ENCODE data around the gene OTULIN.

Gene OTULIN

DNA sequence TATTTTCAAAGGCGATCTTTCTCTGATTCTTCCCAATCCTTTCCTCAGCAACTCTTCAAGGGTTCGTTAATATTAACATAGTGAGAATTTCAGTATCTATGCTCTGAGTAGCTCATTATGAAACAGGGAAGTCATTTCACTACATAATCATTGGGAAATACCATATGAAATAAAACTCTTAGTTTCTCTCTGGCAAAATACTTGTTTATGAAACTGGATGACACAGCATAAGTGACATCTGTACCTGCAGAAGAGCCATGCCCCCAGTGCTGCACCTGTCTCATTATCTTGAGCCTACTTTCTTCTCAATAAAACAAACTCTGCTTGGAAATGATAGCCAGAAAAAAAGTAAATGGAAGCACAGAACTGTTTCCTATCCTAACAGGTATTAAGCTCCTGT lies 33.8 kb upstream of the OTULIN start:
- TF ChIP-seq, protein P1, sequence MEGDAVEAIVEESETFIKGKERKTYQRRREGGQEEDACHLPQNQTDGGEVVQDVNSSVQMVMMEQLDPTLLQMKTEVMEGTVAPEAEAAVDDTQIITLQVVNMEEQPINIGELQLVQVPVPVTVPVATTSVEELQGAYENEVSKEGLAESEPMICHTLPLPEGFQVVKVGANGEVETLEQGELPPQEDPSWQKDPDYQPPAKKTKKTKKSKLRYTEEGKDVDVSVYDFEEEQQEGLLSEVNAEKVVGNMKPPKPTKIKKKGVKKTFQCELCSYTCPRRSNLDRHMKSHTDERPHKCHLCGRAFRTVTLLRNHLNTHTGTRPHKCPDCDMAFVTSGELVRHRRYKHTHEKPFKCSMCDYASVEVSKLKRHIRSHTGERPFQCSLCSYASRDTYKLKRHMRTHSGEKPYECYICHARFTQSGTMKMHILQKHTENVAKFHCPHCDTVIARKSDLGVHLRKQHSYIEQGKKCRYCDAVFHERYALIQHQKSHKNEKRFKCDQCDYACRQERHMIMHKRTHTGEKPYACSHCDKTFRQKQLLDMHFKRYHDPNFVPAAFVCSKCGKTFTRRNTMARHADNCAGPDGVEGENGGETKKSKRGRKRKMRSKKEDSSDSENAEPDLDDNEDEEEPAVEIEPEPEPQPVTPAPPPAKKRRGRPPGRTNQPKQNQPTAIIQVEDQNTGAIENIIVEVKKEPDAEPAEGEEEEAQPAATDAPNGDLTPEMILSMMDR (IDR thresholded peaks at IDR 0.05; ENCODE audit: insufficient read depth, low read length, poor library complexity, severe bottlenecking) = no peak
- Histone ChIP-seq H3K27me3 (replicated peaks; ENCODE audit: control insufficient read depth, insufficient read depth, low read length) (no peaks in the 10 kb centered on the region), H3K4me3 (replicated peaks; ENCODE audit: low read depth, low read length) (no peak overlapping the region), H3K36me3 (ENCODE audit: control insufficient read depth, insufficient read depth, low read length) (no peaks in the 10 kb centered on the region)
- no peak for DNase-seq (ENCODE audit: extremely low read depth, insufficient read length)

DNA sequence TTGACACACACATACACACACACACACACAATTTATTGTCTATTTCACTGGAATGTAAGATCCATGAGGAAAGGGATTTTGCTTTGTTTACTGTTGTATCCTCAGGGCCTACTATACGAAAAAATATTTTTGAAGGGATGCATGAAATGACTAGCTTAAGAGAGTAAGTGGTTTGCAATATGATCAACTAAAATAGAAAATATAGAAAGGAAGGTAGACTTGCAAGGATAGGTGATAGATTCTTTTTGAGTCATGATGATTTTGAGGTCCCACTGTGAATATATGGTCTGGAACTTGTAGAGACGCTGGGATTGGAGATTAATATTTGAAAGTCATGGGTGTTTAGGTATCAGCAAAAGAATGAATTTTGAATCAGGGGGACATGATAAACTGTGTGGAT lies 28.9 kb upstream of the OTULIN start:
- Histone ChIP-seq H3K36me3 (ENCODE audit: control insufficient read depth, insufficient read depth, low read length) (no peaks in the 10 kb centered on the region), H3K27me3 (replicated peaks; ENCODE audit: control insufficient read depth, insufficient read depth, low read length) (no peaks in the 10 kb centered on the region), H3K4me3 (replicated peaks; ENCODE audit: low read depth, low read length) (no peak overlapping the region)
- TF ChIP-seq, protein P1 (IDR thresholded peaks at IDR 0.05; ENCODE audit: insufficient read depth, low read length, poor library complexity, severe bottlenecking) = no peak
- DNase-seq (ENCODE audit: extremely low read depth, insufficient read length) = no peak

DNA sequence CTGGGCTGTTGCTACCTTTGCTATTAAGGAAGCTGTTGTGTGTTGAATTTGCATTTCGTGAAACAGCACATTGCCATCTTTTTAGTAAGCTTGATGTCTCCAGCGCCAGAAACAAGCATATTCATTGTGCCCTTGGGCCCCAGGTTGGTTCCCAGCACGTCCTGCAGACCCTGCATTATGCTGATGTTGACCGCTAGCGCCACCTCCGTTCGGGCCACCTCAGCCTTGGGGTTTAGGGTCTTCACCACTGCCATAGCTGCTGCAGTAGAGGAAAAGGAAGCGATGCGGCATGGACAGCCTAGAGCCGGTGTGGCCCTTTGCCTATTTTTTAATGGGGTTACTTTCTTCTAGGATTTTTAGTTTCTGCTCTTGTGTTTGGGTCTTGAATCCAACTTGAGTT lies 23.8 kb upstream of the OTULIN start:
- no peak for DNase-seq (ENCODE audit: extremely low read depth, insufficient read length)
- no peaks in the 10 kb centered on the region for H3K36me3 ChIP-seq (ENCODE audit: control insufficient read depth, insufficient read depth, low read length)
- no peaks in the 10 kb centered on the region for H3K27me3 ChIP-seq (replicated peaks; ENCODE audit: control insufficient read depth, insufficient read depth, low read length)
- no peak overlapping the region for H3K4me3 ChIP-seq (replicated peaks; ENCODE audit: low read depth, low read length)
- TF ChIP-seq, protein P1 (IDR thresholded peaks at IDR 0.05; ENCODE audit: insufficient read depth, low read length, poor library complexity, severe bottlenecking) = no peak

DNA sequence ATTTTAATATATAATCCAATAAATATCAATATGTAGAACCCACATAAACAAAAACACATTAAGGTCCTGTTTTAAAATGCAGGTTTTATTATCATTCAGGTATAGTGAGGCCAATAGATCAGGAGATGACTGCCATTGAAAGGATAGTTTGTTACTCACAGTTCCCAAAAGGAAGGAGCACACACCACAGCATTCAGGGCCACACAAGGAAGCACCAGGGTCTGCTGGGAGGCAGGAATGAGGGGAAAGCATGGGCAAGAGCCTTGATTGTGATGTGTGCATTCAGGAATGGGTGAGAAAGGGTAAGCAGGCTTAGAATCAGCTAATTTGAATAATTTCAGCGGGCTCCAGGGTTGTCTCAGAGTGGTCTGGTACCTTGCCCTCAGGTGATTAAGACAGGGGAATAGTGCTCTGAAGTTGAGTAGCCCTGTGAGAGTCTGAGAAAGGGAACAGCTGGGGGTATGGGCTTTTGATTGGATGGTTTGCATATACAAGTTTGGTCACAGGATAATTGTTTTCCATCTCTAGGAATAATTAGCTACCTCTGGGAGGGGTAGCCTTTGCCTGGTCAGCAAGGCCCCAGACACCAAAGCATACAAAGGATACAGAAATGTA lies 19.8 kb upstream of the OTULIN start:
- Histone ChIP-seq H3K4me3 (replicated peaks; ENCODE audit: low read depth, low read length) (no peak overlapping the region), H3K27me3 (replicated peaks; ENCODE audit: control insufficient read depth, insufficient read depth, low read length) (no peaks in the 10 kb centered on the region), H3K36me3 (ENCODE audit: control insufficient read depth, insufficient read depth, low read length) (no peaks in the 10 kb centered on the region)
- TF ChIP-seq, protein P1 (IDR thresholded peaks at IDR 0.05; ENCODE audit: insufficient read depth, low read length, poor library complexity, severe bottlenecking) = no peak
- DNase-seq (ENCODE audit: extremely low read depth, insufficient read length) = no peak

DNA sequence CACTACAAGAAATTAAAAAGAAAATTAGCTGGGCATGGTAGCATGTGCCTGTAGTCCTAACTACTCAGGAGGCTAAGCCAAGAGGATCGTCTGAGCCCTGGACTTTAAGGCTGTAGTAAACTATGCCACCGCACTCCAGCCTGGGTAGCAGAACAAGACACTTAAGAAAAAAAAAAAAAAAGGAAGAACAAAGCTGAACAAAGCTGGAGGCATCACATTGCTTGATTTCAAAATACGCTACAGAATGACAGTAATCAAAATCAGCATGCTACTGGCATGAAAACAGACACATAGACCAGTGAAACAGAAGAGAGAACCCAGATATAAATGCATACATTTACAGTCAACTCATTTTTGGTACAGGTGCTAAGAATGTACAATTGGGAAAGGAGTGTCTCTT lies 14.5 kb upstream of the OTULIN start:
- no peak for DNase-seq (ENCODE audit: extremely low read depth, insufficient read length)
- TF ChIP-seq, protein P1 (IDR thresholded peaks at IDR 0.05; ENCODE audit: insufficient read depth, low read length, poor library complexity, severe bottlenecking) = no peak
- Histone ChIP-seq H3K4me3 (replicated peaks; ENCODE audit: low read depth, low read length) (no peak overlapping the region), H3K36me3 (ENCODE audit: control insufficient read depth, insufficient read depth, low read length) (no peaks in the 10 kb centered on the region), H3K27me3 (replicated peaks; ENCODE audit: control insufficient read depth, insufficient read depth, low read length) (no peaks in the 10 kb centered on the region)
